ENCODE data around the gene MED27.

DNA sequence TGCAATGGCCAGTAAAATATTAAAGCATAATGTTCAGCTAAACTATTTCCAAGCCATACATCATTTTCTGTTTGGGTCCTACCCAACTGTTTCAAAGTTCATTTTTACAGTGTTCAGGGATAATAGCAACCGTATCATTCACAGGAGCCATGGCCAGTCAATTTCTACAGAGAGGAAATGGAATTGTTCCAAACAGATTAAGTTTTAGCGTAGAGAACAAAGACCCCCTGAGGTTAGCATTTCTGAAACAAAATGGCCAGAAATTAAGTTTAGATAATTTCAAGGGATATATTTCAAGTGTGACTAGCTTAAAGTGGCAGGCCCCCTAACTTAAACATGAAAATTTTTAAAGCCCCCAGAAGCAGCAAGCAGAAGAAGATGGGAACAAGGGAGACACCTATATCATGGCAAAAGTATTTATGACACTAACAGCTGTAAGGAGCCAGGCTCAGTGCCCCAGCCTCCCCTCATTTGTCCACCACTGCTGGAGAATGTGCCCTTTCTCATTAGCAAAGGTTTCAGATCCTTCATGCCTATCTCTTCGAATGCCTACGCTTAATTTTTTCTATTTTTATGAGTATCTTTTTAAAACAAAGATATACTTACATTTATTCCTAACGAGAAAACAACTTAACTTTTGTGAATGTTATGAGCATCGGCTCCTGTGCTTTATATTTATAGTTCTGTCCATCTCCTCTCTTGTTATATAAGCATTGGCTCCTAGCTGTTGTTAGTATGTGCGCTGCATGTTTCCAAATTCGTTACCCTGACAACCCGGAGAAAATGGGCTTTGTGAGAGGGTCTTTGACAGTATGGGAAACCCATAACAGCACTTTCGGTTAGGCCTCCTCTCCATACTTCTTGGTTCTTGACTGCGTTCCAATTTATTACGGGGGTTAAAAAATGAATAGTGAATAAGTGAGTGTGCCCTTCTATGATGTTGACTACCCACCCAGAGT, 116.3 kb downstream of the MED27 start:
- TF ChIP-seq EZH2 (IDR thresholded peaks at IDR 0.05; ENCODE audit: insufficient read depth, poor library complexity, severe bottlenecking), result no peak
- no peak for TF ChIP-seq EZH2phosphoT487 (IDR thresholded peaks at IDR 0.05; ENCODE audit: insufficient read depth, low read depth)
